SK-N-SH treated with all-trans-retinoic acid at 6 μM for 48 hours (cell line): ENCODE data around the gene ACOXL.

Experiments used
- ATAC-seq: fragments of 200-7000 bp; cut with Tn5 transposase; 3 replicates; pipeline ENCODE4 v1.9.1; 2020; ENCODE audit warnings: mild to moderate bottlenecking, moderate library complexity
- ARNTL ChIP-seq: fragments of 450-650 bp; formaldehyde crosslinking; IDR thresholded peaks from 2 replicates; pipeline ENCODE4 v1.5.0; 2020; ENCODE audit warnings: low read depth, mild to moderate bottlenecking, moderate library complexity, borderline replicate concordance
- BACH2 ChIP-seq: fragments of 250-450 bp; sonication (Bioruptor Pico); IDR thresholded peaks from 2 replicates; pipeline ENCODE4 v1.9.0; 2021; ENCODE audit warnings: mild to moderate bottlenecking, borderline replicate concordance
- CREB5 ChIP-seq: fragments of 250-450 bp; sonication (Bioruptor Pico); IDR thresholded peaks from 2 replicates; pipeline ENCODE4 v1.5.1; 2020; ENCODE audit warnings: low read depth, mild to moderate bottlenecking, moderate library complexity
- CSDC2 ChIP-seq: fragments of 250-450 bp; sonication (Bioruptor Pico); IDR thresholded peaks from 2 replicates; pipeline ENCODE4 v1.5.0; 2020; ENCODE audit warnings: mild to moderate bottlenecking, moderate library complexity
- CSRNP3 ChIP-seq: fragments of 250-450 bp; sonication (Bioruptor Pico); IDR thresholded peaks from 2 replicates; pipeline ENCODE4 v1.5.1; 2021; ENCODE audit warnings: mild to moderate bottlenecking, moderate library complexity
- ESRRG ChIP-seq: fragments of 250-450 bp; sonication (Bioruptor Pico); IDR thresholded peaks from 2 replicates; pipeline ENCODE4 v1.6.1; 2021; ENCODE audit warnings: mild to moderate bottlenecking
- GLIS3 ChIP-seq: fragments of 250-450 bp; sonication (Bioruptor Pico); IDR thresholded peaks from 2 replicates; pipeline ENCODE4 v1.5.0; 2020; ENCODE audit warnings: mild to moderate bottlenecking, moderate library complexity
- ISL1 ChIP-seq: fragments of 250-450 bp; sonication (Bioruptor Pico); IDR thresholded peaks from 2 replicates; pipeline ENCODE4 v2.1.2; 2022; ENCODE audit warnings: mild to moderate bottlenecking, moderate library complexity
- OSR1 ChIP-seq: fragments of 250-450 bp; sonication (Bioruptor Pico); IDR thresholded peaks from 2 replicates; pipeline ENCODE4 v1.8.0; 2022; ENCODE audit warnings: moderate library complexity, mild to moderate bottlenecking, inconsistent platforms
- PATZ1 ChIP-seq: fragments of 250-450 bp; sonication (Bioruptor Pico); IDR thresholded peaks from 2 replicates; pipeline ENCODE4 v1.8.0; 2020; ENCODE audit warnings: mild to moderate bottlenecking, moderate library complexity, borderline replicate concordance
- PPARA ChIP-seq: fragments of 250-450 bp; sonication (Bioruptor Pico); IDR thresholded peaks from 2 replicates; pipeline ENCODE4 v1.5.0; 2020; ENCODE audit warnings: mild to moderate bottlenecking, borderline replicate concordance
- RARB ChIP-seq: fragments of 250-450 bp; sonication (Bioruptor Pico); IDR thresholded peaks from 2 replicates; pipeline ENCODE4 v1.8.0; 2021; ENCODE audit warnings: mild to moderate bottlenecking, moderate library complexity
- SNAI2 ChIP-seq: fragments of 250-450 bp; sonication (Bioruptor Pico); IDR thresholded peaks from 2 replicates; pipeline ENCODE4 v1.5.0; 2020; ENCODE audit warnings: mild to moderate bottlenecking, moderate library complexity
- TCF4 ChIP-seq: fragments of 250-450 bp; sonication (Bioruptor Pico); IDR thresholded peaks from 2 replicates; pipeline ENCODE4 v1.8.0; 2021; ENCODE audit warnings: mild to moderate bottlenecking, moderate library complexity, borderline replicate concordance
- TOX ChIP-seq: fragments of 250-450 bp; sonication (Bioruptor Pico); IDR thresholded peaks from 2 replicates; pipeline ENCODE4 v1.8.0; 2021; ENCODE audit warnings: mild to moderate bottlenecking, moderate library complexity, borderline replicate concordance
- ZC3H10 ChIP-seq: fragments of 250-450 bp; sonication (Bioruptor Pico); IDR thresholded peaks from 2 replicates; pipeline ENCODE4 v1.5.1; 2021; ENCODE audit warnings: mild to moderate bottlenecking, moderate library complexity
- ZFP3 ChIP-seq: fragments of 250-450 bp; sonication (Bioruptor Pico); IDR thresholded peaks from 2 replicates; pipeline ENCODE4 v1.5.0; 2020; ENCODE audit warnings: mild to moderate bottlenecking, moderate library complexity
- ZFP30 ChIP-seq: fragments of 450-650 bp; formaldehyde crosslinking; IDR thresholded peaks from 2 replicates; pipeline ENCODE4 v1.5.0; 2022; ENCODE audit warnings: mild to moderate bottlenecking, moderate library complexity
- ZNF565 ChIP-seq: fragments of 450-650 bp; formaldehyde crosslinking; conservative IDR thresholded peaks from 2 replicates; pipeline ENCODE4 v1.5.0; 2020; ENCODE audit warnings: low read depth, mild to moderate bottlenecking, moderate library complexity
- ZNF70 ChIP-seq: fragments of 450-650 bp; formaldehyde crosslinking; IDR thresholded peaks from 2 replicates; pipeline ENCODE4 v1.5.0; 2020; ENCODE audit warnings: mild to moderate bottlenecking, moderate library complexity
- ZNF8 ChIP-seq: fragments of 450-650 bp; formaldehyde crosslinking; IDR thresholded peaks from 2 replicates; pipeline ENCODE4 v1.5.0; 2020; ENCODE audit warnings: mild to moderate bottlenecking, moderate library complexity
- TF ChIP-seq, protein P1 (sequence below): fragments of 250-450 bp; sonication (Bioruptor Pico); IDR thresholded peaks from 2 replicates; pipeline ENCODE4 v1.8.0; 2021; ENCODE audit warnings: low read depth, mild to moderate bottlenecking, moderate library complexity, borderline replicate concordance
- TF ChIP-seq, protein P2 (sequence below): fragments of 250-450 bp; sonication (Bioruptor Pico); IDR thresholded peaks from 2 replicates; pipeline ENCODE4 v1.5.0; 2020; ENCODE audit warnings: mild to moderate bottlenecking, moderate library complexity

Gene ACOXL

DNA sequence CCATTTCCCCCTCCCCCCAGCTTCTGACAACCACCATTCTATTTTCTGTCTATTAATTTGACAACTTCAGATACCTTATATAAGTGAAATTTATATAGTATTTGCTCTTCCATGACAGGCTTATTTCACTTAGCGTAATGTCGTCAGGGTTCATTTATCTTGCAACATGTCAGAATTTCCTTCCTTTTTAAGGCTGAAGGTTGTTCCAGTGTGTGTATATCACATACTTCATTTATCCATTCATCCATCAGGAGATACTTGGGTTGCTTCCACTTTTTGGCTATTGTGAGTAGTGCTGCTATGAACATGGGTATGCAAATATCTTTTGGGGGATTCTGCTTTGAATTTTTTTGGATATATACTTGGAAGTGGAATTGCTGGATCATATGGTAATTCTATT, 395.7 kb downstream of the ACOXL start (continued):
- no peak for TF ChIP-seq RARB (CRISPR knock-in tag)
- no peak for TF ChIP-seq ZFP30 (CRISPR knock-in tag)
- no peak for TF ChIP-seq BACH2
- no peak for TF ChIP-seq CREB5 (CRISPR knock-in tag)
- no peak for TF ChIP-seq ZFP3 (CRISPR knock-in tag)
- TF ChIP-seq PPARA (CRISPR knock-in tag), result no peak

DNA sequence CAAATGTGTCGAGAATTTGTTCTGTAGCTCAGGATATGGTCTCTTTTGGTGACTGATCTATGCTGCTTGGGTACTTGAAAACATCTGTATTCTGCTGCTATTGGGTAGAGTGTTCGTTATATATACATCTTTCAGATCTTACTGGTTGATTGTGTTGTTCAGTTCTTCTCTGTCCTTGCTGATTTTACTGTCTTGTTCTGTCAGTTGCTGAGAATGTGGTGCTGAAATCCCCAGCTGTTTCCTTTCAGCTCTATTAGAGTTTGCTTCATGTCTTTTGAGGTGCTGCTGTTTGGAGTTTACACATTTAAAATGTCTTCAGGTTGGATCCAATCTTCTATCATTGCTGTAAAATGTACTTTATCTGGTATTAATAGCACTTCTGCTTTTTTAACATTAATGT, 401.2 kb downstream of the ACOXL start:
- TF ChIP-seq, protein P1, sequence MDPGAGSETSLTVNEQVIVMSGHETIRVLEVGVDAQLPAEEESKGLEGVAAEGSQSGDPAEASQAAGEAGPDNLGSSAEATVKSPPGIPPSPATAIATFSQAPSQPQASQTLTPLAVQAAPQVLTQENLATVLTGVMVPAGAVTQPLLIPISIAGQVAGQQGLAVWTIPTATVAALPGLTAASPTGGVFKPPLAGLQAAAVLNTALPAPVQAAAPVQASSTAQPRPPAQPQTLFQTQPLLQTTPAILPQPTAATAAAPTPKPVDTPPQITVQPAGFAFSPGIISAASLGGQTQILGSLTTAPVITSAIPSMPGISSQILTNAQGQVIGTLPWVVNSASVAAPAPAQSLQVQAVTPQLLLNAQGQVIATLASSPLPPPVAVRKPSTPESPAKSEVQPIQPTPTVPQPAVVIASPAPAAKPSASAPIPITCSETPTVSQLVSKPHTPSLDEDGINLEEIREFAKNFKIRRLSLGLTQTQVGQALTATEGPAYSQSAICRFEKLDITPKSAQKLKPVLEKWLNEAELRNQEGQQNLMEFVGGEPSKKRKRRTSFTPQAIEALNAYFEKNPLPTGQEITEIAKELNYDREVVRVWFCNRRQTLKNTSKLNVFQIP (CRISPR knock-in tag), result no peak
- TF ChIP-seq CREB5 (CRISPR knock-in tag) (no peak), SNAI2 (CRISPR knock-in tag) (no peak), ZC3H10 (CRISPR knock-in tag) (no peak), PPARA (CRISPR knock-in tag) (no peak), RARB (CRISPR knock-in tag) (no peak), ZNF8 (CRISPR knock-in tag) (no peak), TOX (CRISPR knock-in tag) (no peak), ZNF70 (CRISPR knock-in tag) (no peak), PATZ1 (no peak), ESRRG (no peak), OSR1 (no peak), CSDC2 (CRISPR knock-in tag) (no peak), ZFP3 (CRISPR knock-in tag) (no peak), GLIS3 (CRISPR knock-in tag) (no peak), BACH2 (no peak), ZFP30 (CRISPR knock-in tag) (no peak), TCF4 (CRISPR knock-in tag) (no peak), ISL1 (CRISPR knock-in tag) (no peak)
- TF ChIP-seq, protein P2, sequence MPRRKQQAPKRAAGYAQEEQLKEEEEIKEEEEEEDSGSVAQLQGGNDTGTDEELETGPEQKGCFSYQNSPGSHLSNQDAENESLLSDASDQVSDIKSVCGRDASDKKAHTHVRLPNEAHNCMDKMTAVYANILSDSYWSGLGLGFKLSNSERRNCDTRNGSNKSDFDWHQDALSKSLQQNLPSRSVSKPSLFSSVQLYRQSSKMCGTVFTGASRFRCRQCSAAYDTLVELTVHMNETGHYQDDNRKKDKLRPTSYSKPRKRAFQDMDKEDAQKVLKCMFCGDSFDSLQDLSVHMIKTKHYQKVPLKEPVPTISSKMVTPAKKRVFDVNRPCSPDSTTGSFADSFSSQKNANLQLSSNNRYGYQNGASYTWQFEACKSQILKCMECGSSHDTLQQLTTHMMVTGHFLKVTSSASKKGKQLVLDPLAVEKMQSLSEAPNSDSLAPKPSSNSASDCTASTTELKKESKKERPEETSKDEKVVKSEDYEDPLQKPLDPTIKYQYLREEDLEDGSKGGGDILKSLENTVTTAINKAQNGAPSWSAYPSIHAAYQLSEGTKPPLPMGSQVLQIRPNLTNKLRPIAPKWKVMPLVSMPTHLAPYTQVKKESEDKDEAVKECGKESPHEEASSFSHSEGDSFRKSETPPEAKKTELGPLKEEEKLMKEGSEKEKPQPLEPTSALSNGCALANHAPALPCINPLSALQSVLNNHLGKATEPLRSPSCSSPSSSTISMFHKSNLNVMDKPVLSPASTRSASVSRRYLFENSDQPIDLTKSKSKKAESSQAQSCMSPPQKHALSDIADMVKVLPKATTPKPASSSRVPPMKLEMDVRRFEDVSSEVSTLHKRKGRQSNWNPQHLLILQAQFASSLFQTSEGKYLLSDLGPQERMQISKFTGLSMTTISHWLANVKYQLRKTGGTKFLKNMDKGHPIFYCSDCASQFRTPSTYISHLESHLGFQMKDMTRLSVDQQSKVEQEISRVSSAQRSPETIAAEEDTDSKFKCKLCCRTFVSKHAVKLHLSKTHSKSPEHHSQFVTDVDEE (CRISPR knock-in tag), result no peak
- no peak for ATAC-seq

DNA sequence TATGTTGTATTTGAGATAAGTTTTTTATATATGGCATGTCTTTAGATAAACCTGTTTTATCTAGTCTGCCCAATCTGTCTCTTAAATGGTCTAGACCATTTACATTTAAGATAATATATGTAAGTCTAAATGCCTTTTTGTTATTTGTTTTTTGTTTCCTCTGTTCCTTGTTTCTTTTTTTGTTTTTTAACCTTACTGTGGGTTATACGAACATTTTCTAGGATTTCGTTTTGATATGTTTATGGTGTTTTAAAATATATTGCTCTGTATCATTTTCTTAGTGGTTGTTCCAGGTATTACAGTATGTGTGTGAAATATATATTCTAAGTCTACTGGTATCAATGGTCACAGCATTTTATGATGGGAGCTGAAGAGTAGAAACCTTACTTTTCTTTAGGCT, 401.7 kb downstream of the ACOXL start:
- no peak for ATAC-seq
- TF ChIP-seq ZC3H10 (CRISPR knock-in tag), result no peak
- TF ChIP-seq CSDC2 (CRISPR knock-in tag), result no peak
- no peak for TF ChIP-seq ESRRG
- no peak for TF ChIP-seq TOX (CRISPR knock-in tag)
- TF ChIP-seq OSR1, result no peak
- no peak for TF ChIP-seq ARNTL
- TF ChIP-seq ZNF565 (CRISPR knock-in tag), result no peak
- no peak for TF ChIP-seq SNAI2 (CRISPR knock-in tag)
- TF ChIP-seq ISL1 (CRISPR knock-in tag), result no peak
- TF ChIP-seq ZNF70 (CRISPR knock-in tag), result no peak
- no peak for TF ChIP-seq BACH2
- TF ChIP-seq ZNF8 (CRISPR knock-in tag), result no peak
- TF ChIP-seq, protein P1 (CRISPR knock-in tag), result no peak
- no peak for TF ChIP-seq PPARA (CRISPR knock-in tag)
- TF ChIP-seq CREB5 (CRISPR knock-in tag), result no peak
- no peak for TF ChIP-seq RARB (CRISPR knock-in tag)
- TF ChIP-seq CSRNP3 (CRISPR knock-in tag), result no peak
